RWPE1 (cell line): Measurements from ENCODE around the gene C15orf39.

Experiments
- CTCF ChIA-PET: fragments of 350-600 bp; sonication (Branson Sonifier 250); formaldehyde crosslinking; extraction: SDS; loops from one replicate; lab custom pipeline; 2021; lab: Yijun Ruan, JAX
- POLR2A ChIA-PET: fragments of 400-600 bp; formaldehyde crosslinking; extraction: SDS; loops from one replicate; lab custom pipeline; 2020; ENCODE audit warnings: antibody characterized with exemption; ENCODE audit not compliant: low non-redundant PET; lab: Yijun Ruan, JAX
- DNase-seq: peaks from one replicate; pipeline ENCODE4 v3.0.0; 2012; ENCODE audit warnings: low spot score
- H3K27ac ChIP-seq: fragments of 450-650 bp; 2 replicates; pipeline ENCODE4 v1.5.1; 2017
- CTCF ChIP-seq: fragments of 450-650 bp; conservative IDR thresholded peaks from 2 replicates; pipeline ENCODE4 v1.5.1; 2017; ENCODE audit warnings: low read depth, mild to moderate bottlenecking

Gene C15orf39

GRCh38 chr15:75199357-75199940 is 2.2 kb upstream of the C15orf39 start:
- POLR2A ChIA-PET = no interaction called here
- no peak for TF ChIP-seq CTCF
- CTCF ChIA-PET = no interaction called here
- no peak for DNase-seq
- no peak overlapping the region for H3K27ac ChIP-seq

- POLR2A ChIA-PET = interaction anchor here (1.2 kb wide), 1 partner anchor 177 kb away, joined by 3 read pairs; the partner anchor contains the start of gene PPCDC
- DNase-seq = no peak
- no peak for TF ChIP-seq CTCF
- CTCF ChIA-PET = interaction anchor here (0.6 to 11.3 kb wide), 2 partner anchors 16 to 170 kb away, joined by 3 to 134 read pairs; no protein-coding TSS in a partner anchor
- H3K27ac ChIP-seq = peak overlapping the region; percentile 90
Measured at GRCh38 chr15:75200391-75200764, 1.3 kb upstream of the C15orf39 start.

GRCh38 chr15:75200765-75201615 is 692 bp upstream of the C15orf39 start:
- ChIA-PET CTCF (interaction anchor here (0.5 to 11.3 kb wide), 11 partner anchors 16 to 247 kb away, joined by 3 to 134 read pairs (median 4); no protein-coding TSS in a partner anchor), POLR2A (interaction anchor here (1.1 to 1.5 kb wide), 4 partner anchors 9 to 178 kb away, joined by 3 to 8 read pairs (median 5); partner anchors contain the start of gene PPCDC)
- H3K27ac ChIP-seq = peak overlapping the region; percentile 90
- no peak for TF ChIP-seq CTCF
- peak; percentile 92 for DNase-seq

GRCh38 chr15:75202251-75203016 is 752 bp downstream of the C15orf39 start:
- POLR2A ChIA-PET = interaction anchor here (0.5 to 1.5 kb wide), 6 partner anchors 11 to 179 kb away, joined by 3 to 8 read pairs (median 4); partner anchors contain the start of gene PPCDC
- H3K27ac ChIP-seq = peak overlapping the region; percentile 90
- peak; percentile 75 for DNase-seq
- CTCF ChIA-PET = interaction anchor here (0.6 to 11.3 kb wide), 6 partner anchors 157 to 215 kb away, joined by 3 to 134 read pairs (median 4); partner anchors contain the start of gene PPCDC
- TF ChIP-seq CTCF = peak; percentile 73

- ChIA-PET POLR2A (interaction anchor here (1.3 kb wide), 1 partner anchor 174 kb away, joined by 3 read pairs; no protein-coding TSS in a partner anchor), CTCF (interaction anchor here (0.6 to 11.3 kb wide), 10 partner anchors 12 to 435 kb away, joined by 3 to 134 read pairs (median 4); no protein-coding TSS in a partner anchor)
- no peak for TF ChIP-seq CTCF
- DNase-seq = peak; percentile 33
- H3K27ac ChIP-seq = peak overlapping the region; percentile 90
Measured at GRCh38 chr15:75203017-75203907, 1.6 kb downstream of the C15orf39 start.
